ENCODE measurements around the gene MAN1A2.
"Not testable (repeated sequence)": the region's sequence is repeated elsewhere in the genome, so short reads cannot be mapped to it uniquely, and the experiment has no call there.

MAN1A2 gene

GRCh38 chr1:117500584-117500983, 133.3 kb downstream of the MAN1A2 start:
- DNase-seq (ENCODE audit: low spot score): no peak

GRCh38 chr1:117501281-117501680, 134.0 kb downstream of the MAN1A2 start:
- no peak for DNase-seq (ENCODE audit: low spot score)

GRCh38 chr1:117511273-117511672, 144.0 kb downstream of the MAN1A2 start:
- no peak for DNase-seq (ENCODE audit: low spot score)

- peak; percentile 19 for DNase-seq (ENCODE audit: low spot score)
Observed at GRCh38 chr1:117512728-117513321, 145.6 kb downstream of the MAN1A2 start.

GRCh38 chr1:117523111-117523510, 155.9 kb downstream of the MAN1A2 start:
- no peak for DNase-seq (ENCODE audit: low spot score)

- DNase-seq (ENCODE audit: low spot score): no peak
Observed at GRCh38 chr1:117527074-117527473, 159.8 kb downstream of the MAN1A2 start.

GRCh38 chr1:117527566-117528102, 160.4 kb downstream of the MAN1A2 start:
- DNase-seq (ENCODE audit: low spot score): no peak

- no peak for DNase-seq (ENCODE audit: low spot score)
Observed at GRCh38 chr1:117529683-117530082, 162.4 kb downstream of the MAN1A2 start.

- DNase-seq (ENCODE audit: low spot score): no peak
Observed at GRCh38 chr1:117531222-117531621, 164.0 kb downstream of the MAN1A2 start.

GRCh38 chr1:117534995-117535467, 167.8 kb downstream of the MAN1A2 start:
- DNase-seq (ENCODE audit: low spot score): peak; percentile 41

GRCh38 chr1:117535821-117536220, 168.6 kb downstream of the MAN1A2 start:
- DNase-seq (ENCODE audit: low spot score): no peak

- no peak for DNase-seq (ENCODE audit: low spot score)
Observed at GRCh38 chr1:117537291-117537920, 170.2 kb downstream of the MAN1A2 start.

- no peak for DNase-seq (ENCODE audit: low spot score)
Observed at GRCh38 chr1:117540532-117540931, 173.3 kb downstream of the MAN1A2 start.

GRCh38 chr1:117541003-117541402, 173.8 kb downstream of the MAN1A2 start:
- DNase-seq (ENCODE audit: low spot score): no peak

- DNase-seq (ENCODE audit: low spot score): no peak
Observed at GRCh38 chr1:117541585-117541984, 174.3 kb downstream of the MAN1A2 start.

GRCh38 chr1:117544509-117545109, 177.4 kb downstream of the MAN1A2 start:
- DNase-seq (ENCODE audit: low spot score): no peak

GRCh38 chr1:117546467-117546866, 179.2 kb downstream of the MAN1A2 start:
- DNase-seq (ENCODE audit: low spot score): no peak

GRCh38 chr1:117553471-117553870, 186.2 kb downstream of the MAN1A2 start:
- no peak for DNase-seq (ENCODE audit: low spot score)

GRCh38 chr1:117555806-117556205, 188.6 kb downstream of the MAN1A2 start:
- no peak for DNase-seq (ENCODE audit: low spot score)

GRCh38 chr1:117556341-117556740, 189.1 kb downstream of the MAN1A2 start:
- DNase-seq (ENCODE audit: low spot score): no peak

- no peak for DNase-seq (ENCODE audit: low spot score)
Observed at GRCh38 chr1:117556976-117557375, 189.7 kb downstream of the MAN1A2 start.

- DNase-seq (ENCODE audit: low spot score): not testable (repeated sequence)
Observed at GRCh38 chr1:117558451-117558850, 191.2 kb downstream of the MAN1A2 start.

GRCh38 chr1:117559139-117559538, 191.9 kb downstream of the MAN1A2 start:
- no peak for DNase-seq (ENCODE audit: low spot score)
